Sigmoid colon (tissue), 4 donors: ENCODE data around the gene LPO.

Source experiments
- EP300 ChIP-seq, 4 donors: sonication (generic); formaldehyde crosslinking; IDR thresholded peaks; one replicate each; pipeline ENCODE4 v1.6.1; 2017; ENCODE audit warnings: antibody characterized with exemption in 4 of 4
- POLR2A ChIP-seq, 2 donors: fragments of 450-650 bp; IDR thresholded peaks; one replicate each; pipeline ENCODE4 v1.6.1; 2016; ENCODE audit warnings: antibody characterized with exemption in 2 of 2, mild to moderate bottlenecking in 2 of 2, moderate library complexity in 2 of 2

DNA sequence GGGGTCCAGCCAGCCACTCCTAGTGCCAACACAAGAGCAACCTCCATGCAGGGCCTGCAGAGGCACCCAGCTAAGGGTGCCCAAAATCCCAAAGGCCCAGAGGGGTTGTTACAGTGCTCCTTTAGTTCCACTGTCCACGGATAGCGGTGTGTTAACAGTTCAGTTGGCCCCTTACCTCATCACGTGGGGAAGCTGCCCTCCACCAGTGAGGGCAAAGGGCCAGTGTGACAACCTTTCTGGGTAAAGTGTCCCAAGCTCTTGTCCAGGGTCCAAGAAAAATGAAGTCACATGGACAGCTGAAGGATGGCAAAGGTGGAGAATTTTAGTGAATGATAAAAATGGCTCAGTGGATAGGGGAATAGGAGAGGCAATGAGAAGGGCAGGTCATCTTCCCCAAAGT is 10.7 kb upstream of the LPO start:
- TF ChIP-seq POLR2A (IDR thresholded peaks at IDR 0.05) (no peak), EP300 (IDR thresholded peaks at IDR 0.05) (no peak)
